Measurements from ENCODE around the gene THAP12.

GRCh38 chr11:76330651-76331050, 50.3 kb downstream of the THAP12 start:
- no peak for TF ChIP-seq POLR2AphosphoS5 (IDR thresholded peaks at IDR 0.05; ENCODE audit: low read depth, low read length)
- no peak for TF ChIP-seq REST (IDR thresholded peaks at IDR 0.05; ENCODE audit: insufficient read depth in 1 of 2, low read depth in 2 of 2, low read length in 2 of 2)
- no peak for TF ChIP-seq FOXP2 (optimal IDR thresholded peaks at IDR 0.05; ENCODE audit: borderline replicate concordance, extremely low read depth, extremely low read length, insufficient read depth)
- TF ChIP-seq SIN3A (IDR thresholded peaks at IDR 0.05; ENCODE audit: borderline replicate concordance, insufficient read depth, low read length), result no peak
- TF ChIP-seq TAF1 (IDR thresholded peaks at IDR 0.05; ENCODE audit: borderline replicate concordance, insufficient read depth, low read length), result no peak

Data from PFSK-1 (cell line).